T-helper 2 cell treated with Interferon-gamma antibody and Interleukin-4, amounts not matched to agents 5 μg/mL and 100 μg/mL, for 36 hours (primary cell): ENCODE data around the gene PLEKHG3.
A peak's percentile ranks its signal among the peaks of the same experiment; 100 is the strongest.
"Not testable (repeated sequence)": the region's sequence is repeated elsewhere in the genome, so short reads cannot be mapped to it uniquely, and the experiment has no call there.

Experiments used
- DNase-seq: peaks from one replicate; pipeline ENCODE4 v3.0.0; 2021; ENCODE audit warnings: low spot score
- H3K27ac Mint-ChIP-seq: one replicate; pipeline ENCODE4 v1.8.0; 2021; ENCODE audit warnings: mild to moderate bottlenecking, mixed read lengths
- H3K27me3 Mint-ChIP-seq: one replicate; pipeline ENCODE4 v1.8.0; 2021; ENCODE audit warnings: low read depth, mixed read lengths
- H3K36me3 Mint-ChIP-seq: one replicate; pipeline ENCODE4 v1.8.0; 2021; ENCODE audit warnings: low read depth, mixed read lengths
- H3K4me1 Mint-ChIP-seq: one replicate; pipeline ENCODE4 v1.8.0; 2021; ENCODE audit warnings: low read depth, mixed read lengths
- H3K4me3 Mint-ChIP-seq: one replicate; pipeline ENCODE4 v1.8.0; 2022; ENCODE audit warnings: mild to moderate bottlenecking, moderate library complexity, mixed read lengths
- H3K9me3 Mint-ChIP-seq: one replicate; pipeline ENCODE4 v1.8.0; 2021; ENCODE audit warnings: mixed read lengths

PLEKHG3 gene

GRCh38 chr14:64704143-64704742 lies at the start of gene PLEKHG3:
Gene PLEKHG3 (plus strand): TSS chr14:64704424. CDS start chr14:64727632, 23,208 bp downstream.
- H3K4me1 Mint-ChIP-seq = peaks cover 50% of the 10 kb centered on the region
- peaks cover 60% of the 10 kb centered on the region for H3K27me3 Mint-ChIP-seq
- H3K27ac Mint-ChIP-seq = no peak within 1 kb of the TSS
- peak within 1 kb of the TSS; percentile 80 for H3K4me3 Mint-ChIP-seq
- peaks cover 3% of the 10 kb centered on the region for H3K36me3 Mint-ChIP-seq
- no peak for DNase-seq
- no peaks in the 10 kb centered on the region for H3K9me3 Mint-ChIP-seq

GRCh38 chr14:64654901-64655300 lies 49.3 kb upstream of the PLEKHG3 start:
- H3K9me3 Mint-ChIP-seq = no peaks in the 10 kb centered on the region
- H3K4me3 Mint-ChIP-seq = no peak overlapping the region
- H3K36me3 Mint-ChIP-seq = no peaks in the 10 kb centered on the region
- no peak overlapping the region for H3K27ac Mint-ChIP-seq
- H3K4me1 Mint-ChIP-seq = peaks cover 9% of the 10 kb centered on the region
- DNase-seq = no peak
- peaks cover 19% of the 10 kb centered on the region for H3K27me3 Mint-ChIP-seq

GRCh38 chr14:64656986-64657385 lies 47.2 kb upstream of the PLEKHG3 start:
- peaks cover 9% of the 10 kb centered on the region for H3K4me1 Mint-ChIP-seq
- H3K4me3 Mint-ChIP-seq = no peak overlapping the region
- no peaks in the 10 kb centered on the region for H3K9me3 Mint-ChIP-seq
- no peak overlapping the region for H3K27ac Mint-ChIP-seq
- DNase-seq = no peak
- peaks cover 25% of the 10 kb centered on the region for H3K27me3 Mint-ChIP-seq
- H3K36me3 Mint-ChIP-seq = no peaks in the 10 kb centered on the region

GRCh38 chr14:64658201-64658600 lies 46.0 kb upstream of the PLEKHG3 start:
- Mint-ChIP-seq H3K4me3 (no peak overlapping the region), H3K9me3 (no peaks in the 10 kb centered on the region), H3K4me1 (peaks cover 9% of the 10 kb centered on the region), H3K36me3 (no peaks in the 10 kb centered on the region), H3K27me3 (peaks cover 26% of the 10 kb centered on the region), H3K27ac (no peak overlapping the region)
- no peak for DNase-seq

GRCh38 chr14:64658700-64659264 lies 45.4 kb upstream of the PLEKHG3 start:
- H3K4me3 Mint-ChIP-seq = peak overlapping the region; percentile 53

GRCh38 chr14:64659366-64659765 lies 44.9 kb upstream of the PLEKHG3 start:
- peaks cover 5% of the 10 kb centered on the region for H3K4me1 Mint-ChIP-seq
- H3K36me3 Mint-ChIP-seq = no peaks in the 10 kb centered on the region
- peaks cover 27% of the 10 kb centered on the region for H3K27me3 Mint-ChIP-seq
- no peak overlapping the region for H3K4me3 Mint-ChIP-seq
- DNase-seq = no peak
- no peak overlapping the region for H3K27ac Mint-ChIP-seq
- H3K9me3 Mint-ChIP-seq = no peaks in the 10 kb centered on the region

More at GRCh38 chr14:64658700-64659264, 45.4 kb upstream of the PLEKHG3 start:
- peaks cover 27% of the 10 kb centered on the region for H3K27me3 Mint-ChIP-seq
- H3K9me3 Mint-ChIP-seq, H3K27ac Mint-ChIP-seq, H3K4me1 Mint-ChIP-seq, H3K36me3 Mint-ChIP-seq, DNase-seq: not testable (repeated sequence)

GRCh38 chr14:64663174-64663573 lies 41.0 kb upstream of the PLEKHG3 start:
- H3K27me3 Mint-ChIP-seq = peaks cover 35% of the 10 kb centered on the region
- peaks cover 5% of the 10 kb centered on the region for H3K4me1 Mint-ChIP-seq
- H3K27ac Mint-ChIP-seq = no peak overlapping the region
- H3K4me3 Mint-ChIP-seq = no peak overlapping the region
- DNase-seq = no peak
- H3K36me3 Mint-ChIP-seq = no peaks in the 10 kb centered on the region
- H3K9me3 Mint-ChIP-seq = no peaks in the 10 kb centered on the region

- DNase-seq = no peak
- Mint-ChIP-seq H3K9me3 (peaks cover 8% of the 10 kb centered on the region), H3K27me3 (peaks cover 21% of the 10 kb centered on the region), H3K36me3 (peaks cover 11% of the 10 kb centered on the region), H3K27ac (no peak overlapping the region), H3K4me1 (peaks cover 30% of the 10 kb centered on the region), H3K4me3 (no peak overlapping the region)
These were observed 32.6 kb upstream of the PLEKHG3 start for GRCh38 chr14:64671591-64671990.

- peak overlapping the region; percentile 60 for H3K27ac Mint-ChIP-seq
- H3K36me3 Mint-ChIP-seq = peaks cover 11% of the 10 kb centered on the region
- H3K4me1 Mint-ChIP-seq = peaks cover 34% of the 10 kb centered on the region
- no peak overlapping the region for H3K4me3 Mint-ChIP-seq
- peaks cover 8% of the 10 kb centered on the region for H3K9me3 Mint-ChIP-seq
- peaks cover 12% of the 10 kb centered on the region for H3K27me3 Mint-ChIP-seq
- no peak for DNase-seq
These were observed 30.9 kb upstream of the PLEKHG3 start for GRCh38 chr14:64673316-64673715.

- Mint-ChIP-seq H3K4me1 (peaks cover 34% of the 10 kb centered on the region), H3K27ac (peak overlapping the region; percentile 62), H3K36me3 (peaks cover 11% of the 10 kb centered on the region), H3K27me3 (peaks cover 12% of the 10 kb centered on the region), H3K4me3 (peak overlapping the region; percentile 48), H3K9me3 (peaks cover 8% of the 10 kb centered on the region)
- DNase-seq = peak; percentile 24
These were observed 30.5 kb upstream of the PLEKHG3 start for GRCh38 chr14:64673748-64674147.

- DNase-seq = no peak
- Mint-ChIP-seq H3K4me3 (no peak overlapping the region), H3K4me1 (peaks cover 37% of the 10 kb centered on the region), H3K9me3 (peaks cover 8% of the 10 kb centered on the region), H3K36me3 (peaks cover 11% of the 10 kb centered on the region), H3K27me3 (peaks cover 6% of the 10 kb centered on the region), H3K27ac (peak overlapping the region; percentile 39)
These were observed 29.4 kb upstream of the PLEKHG3 start for GRCh38 chr14:64674829-64675228.

GRCh38 chr14:64675312-64675711 lies 28.9 kb upstream of the PLEKHG3 start:
- Mint-ChIP-seq H3K36me3 (peaks cover 11% of the 10 kb centered on the region), H3K27ac (no peak overlapping the region), H3K9me3 (peaks cover 8% of the 10 kb centered on the region), H3K27me3 (peaks cover 6% of the 10 kb centered on the region), H3K4me3 (no peak overlapping the region), H3K4me1 (peaks cover 41% of the 10 kb centered on the region)
- no peak for DNase-seq

GRCh38 chr14:64676410-64677008 lies 27.7 kb upstream of the PLEKHG3 start:
- H3K4me1 Mint-ChIP-seq = peaks cover 39% of the 10 kb centered on the region
- no peak for DNase-seq
- no peak overlapping the region for H3K4me3 Mint-ChIP-seq
- peak overlapping the region; percentile 53 for H3K27ac Mint-ChIP-seq
- H3K9me3 Mint-ChIP-seq = peaks cover 8% of the 10 kb centered on the region
- H3K27me3 Mint-ChIP-seq = peaks cover 2% of the 10 kb centered on the region
- peaks cover 11% of the 10 kb centered on the region for H3K36me3 Mint-ChIP-seq

GRCh38 chr14:64680013-64680713 lies 24.1 kb upstream of the PLEKHG3 start:
- peaks cover 2% of the 10 kb centered on the region for H3K27me3 Mint-ChIP-seq
- peak overlapping the region; percentile 44 for H3K27ac Mint-ChIP-seq
- peaks cover 5% of the 10 kb centered on the region for H3K36me3 Mint-ChIP-seq
- H3K9me3 Mint-ChIP-seq = no peaks in the 10 kb centered on the region
- DNase-seq = no peak
- peaks cover 14% of the 10 kb centered on the region for H3K4me1 Mint-ChIP-seq
- no peak overlapping the region for H3K4me3 Mint-ChIP-seq
